ENCODE results near the gene MCRIP2.

Gene MCRIP2

GRCh38 chr16:670485-671352, 29.1 kb downstream of the MCRIP2 start:
- DNase-seq (ENCODE audit: low read depth): no peak

- DNase-seq (ENCODE audit: low read depth): no peak
These were observed 29.9 kb downstream of the MCRIP2 start for GRCh38 chr16:671353-672131.

GRCh38 chr16:672371-672770, 30.7 kb downstream of the MCRIP2 start:
- no peak for DNase-seq (ENCODE audit: low read depth)

GRCh38 chr16:672851-673250, 31.2 kb downstream of the MCRIP2 start:
- DNase-seq (ENCODE audit: low read depth): no peak

- no peak for DNase-seq (ENCODE audit: low read depth)
These were observed 31.9 kb downstream of the MCRIP2 start for GRCh38 chr16:673399-673991.

- no peak for DNase-seq (ENCODE audit: low read depth)
These were observed 32.7 kb downstream of the MCRIP2 start for GRCh38 chr16:674214-674881.

GRCh38 chr16:674968-675883, 33.6 kb downstream of the MCRIP2 start, which contains the start of gene RHBDL1:
TSS of gene RHBDL1 (plus strand) at chr16:675671. CDS start at chr16:675791, 120 bp downstream.
- no peak for DNase-seq (ENCODE audit: low read depth)

- no peak for DNase-seq (ENCODE audit: low read depth)
These were observed 34.4 kb downstream of the MCRIP2 start for GRCh38 chr16:675884-676564.

GRCh38 chr16:676565-676902, 34.9 kb downstream of the MCRIP2 start:
- no peak for DNase-seq (ENCODE audit: low read depth)

- DNase-seq (ENCODE audit: low read depth): no peak
These were observed 35.3 kb downstream of the MCRIP2 start for GRCh38 chr16:676913-677312.

GRCh38 chr16:677316-678190, 35.9 kb downstream of the MCRIP2 start:
- no peak for DNase-seq (ENCODE audit: low read depth)

GRCh38 chr16:678209-678857, 36.7 kb downstream of the MCRIP2 start:
- DNase-seq (ENCODE audit: low read depth): no peak

GRCh38 chr16:678858-679813, 37.5 kb downstream of the MCRIP2 start:
- no peak for DNase-seq (ENCODE audit: low read depth)

- DNase-seq (ENCODE audit: low read depth): peak; percentile 77
These were observed 38.4 kb downstream of the MCRIP2 start, which contains the start of gene STUB1 for GRCh38 chr16:679814-680624. TSS of gene STUB1 (plus strand) at chr16:680410. CDS start at chr16:680526, 116 bp downstream.

GRCh38 chr16:680625-680945, 39.0 kb downstream of the MCRIP2 start:
- DNase-seq (ENCODE audit: low read depth): no peak

- DNase-seq (ENCODE audit: low read depth): no peak
These were observed 39.5 kb downstream of the MCRIP2 start for GRCh38 chr16:680967-681745.
